ENCODE measurements around the gene GPC6.

GRCh38 chr13:93562676-93563075 is 336.1 kb downstream of the GPC6 start:
- TF ChIP-seq GATA3 (IDR thresholded peaks at IDR 0.05; ENCODE audit: low read depth, low read length) = no peak
- no peak for TF ChIP-seq GATA2 (IDR thresholded peaks at IDR 0.05; ENCODE audit: low read depth, low read length)

All from SH-SY5Y (cell line).